Activated CD8-positive, alpha-beta memory T cell treated with anti-CD3 and anti-CD28 coated beads for 36 hours (primary cell): ENCODE measurements around the gene NKPD1. TPM values are rescaled to one million over a fixed set of nuclear protein-coding genes. Genes with fewer than 3 reads are reported as not detected.

Source experiments
- CTCF ChIA-PET: fragments of 350-600 bp; sonication (Branson Sonifier 250); formaldehyde crosslinking; loops from one replicate; lab custom pipeline; 2021; ENCODE audit warnings: antibody characterized with exemption; lab: Charles Lee
- POLR2A ChIA-PET: fragments of 350-600 bp; sonication (Branson Sonifier 250); formaldehyde crosslinking; loops from one replicate; lab custom pipeline; 2021; ENCODE audit warnings: antibody characterized with exemption; lab: Charles Lee
- total RNA-seq, 2 experiments: library from RNA; stranded (reverse); gene quantifications; one replicate each; pipeline ENCODE4 v1.2.3, GENCODE V29; 2021

NKPD1 gene
- total RNA-seq, 2 experiments from 2014 or later: 0.06 TPM

DNA sequence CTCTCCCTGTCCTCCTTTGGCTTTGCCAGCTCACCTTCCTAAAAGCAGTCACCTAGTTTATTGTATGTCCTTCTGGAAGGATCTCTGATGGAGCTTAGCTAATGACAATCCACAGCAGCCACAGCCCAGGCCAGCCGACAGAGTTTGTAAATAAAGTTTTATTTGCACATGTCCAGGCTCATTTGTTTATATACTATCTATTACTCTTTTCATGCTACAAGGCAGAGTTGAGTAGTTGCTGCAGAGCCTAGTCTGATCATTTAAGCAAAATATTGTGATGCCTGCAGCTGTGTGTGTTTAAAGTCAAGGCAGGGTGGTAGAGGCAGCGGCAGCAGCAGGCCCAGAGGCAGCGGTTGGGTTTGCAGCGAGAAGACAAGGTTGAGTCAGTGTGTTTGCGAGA is 32.6 kb downstream of the NKPD1 start:
- CTCF ChIA-PET: interaction anchor here (0.7 to 1.2 kb wide), 2 partner anchors 36 to 139 kb away, joined by 3 read pairs; partner anchors contain the start of gene PPP1R37
- POLR2A ChIA-PET: interaction anchor here (0.6 kb wide), 1 partner anchor 202 kb away, joined by 11 read pairs; no protein-coding TSS in a partner anchor

DNA sequence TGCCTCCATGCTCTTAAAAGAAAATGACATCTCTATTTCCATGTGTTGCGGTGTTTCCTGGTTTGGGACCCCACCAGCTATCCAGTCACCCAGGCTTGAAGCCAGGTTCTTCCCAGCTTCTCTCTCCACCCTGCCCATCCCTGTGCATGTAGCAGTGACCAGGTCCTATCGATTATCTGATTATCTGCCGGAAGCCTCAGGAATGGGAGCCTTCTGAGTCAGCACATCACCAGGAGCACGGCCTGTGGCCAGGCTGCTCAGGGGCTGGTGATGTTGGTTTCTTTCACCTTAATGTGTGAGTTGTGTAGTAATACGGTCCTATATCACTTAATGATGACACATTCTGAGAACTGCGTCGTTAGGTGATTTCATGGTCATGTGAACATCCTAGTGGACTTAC is 34.1 kb downstream of the NKPD1 start:
- ChIA-PET CTCF (interaction anchor here (0.5 to 2.1 kb wide), 4 partner anchors 14 to 50 kb away, joined by 3 to 5 read pairs (median 4); partner anchors contain the start of genes GEMIN7 and PPP1R37), POLR2A (interaction anchor here (0.6 kb wide), 1 partner anchor 8 kb away, joined by 4 read pairs; no protein-coding TSS in a partner anchor)

DNA sequence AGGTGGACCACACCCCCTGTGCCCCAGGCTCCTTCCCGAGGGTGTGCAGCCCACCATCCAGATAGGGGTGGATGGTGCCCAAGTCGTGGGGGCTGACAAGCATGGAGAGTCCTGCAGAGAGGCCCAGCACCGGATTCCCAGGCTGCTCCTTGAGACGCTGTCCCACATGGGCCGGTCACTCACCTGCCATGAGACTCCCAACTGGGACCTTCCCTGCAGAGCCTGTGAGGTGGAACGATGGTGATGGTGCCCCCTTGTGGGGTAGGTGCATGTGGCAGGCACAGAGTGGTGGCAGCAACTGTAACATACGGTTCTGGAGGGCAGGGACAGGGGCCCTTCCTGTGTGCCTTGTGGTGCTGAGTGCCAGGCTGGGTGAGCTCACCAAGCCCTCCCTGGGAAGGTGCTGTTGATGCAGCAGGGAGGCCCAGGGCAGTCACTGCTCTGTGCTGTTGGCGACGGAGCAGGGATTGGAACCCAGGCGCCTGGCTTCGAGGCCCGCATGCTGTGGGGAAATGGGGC is 34.7 kb downstream of the NKPD1 start:
- ChIA-PET CTCF (interaction anchor here (0.5 to 2.1 kb wide), 7 partner anchors 11 to 59 kb away, joined by 3 to 8 read pairs (median 5); partner anchors contain the start of genes GEMIN7 and PPP1R37), POLR2A (no interaction called here)

DNA sequence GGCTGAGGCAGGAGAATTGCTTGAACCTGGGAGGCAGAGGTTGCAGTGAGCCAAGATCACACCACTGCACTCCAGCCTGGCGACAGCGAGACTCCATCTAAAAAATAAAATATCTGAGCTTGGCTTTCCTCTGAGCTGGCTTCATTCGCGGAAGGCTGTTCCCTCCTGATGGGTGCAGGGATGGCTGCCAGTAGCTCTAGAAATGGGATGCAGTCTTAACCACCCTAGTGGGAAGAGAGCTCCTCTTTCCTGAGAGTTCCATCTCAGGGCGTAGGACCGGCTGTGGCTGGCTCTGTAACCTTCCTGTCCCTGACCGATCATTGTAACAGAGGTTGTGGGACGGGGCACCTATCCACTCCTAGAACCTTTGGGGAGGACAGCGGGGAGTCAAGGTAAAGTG is 35.4 kb downstream of the NKPD1 start:
- ChIA-PET POLR2A (no interaction called here), CTCF (interaction anchor here (0.8 to 2.1 kb wide), 6 partner anchors 10 to 59 kb away, joined by 3 to 8 read pairs (median 4); partner anchors contain the start of genes GEMIN7 and PPP1R37)

DNA sequence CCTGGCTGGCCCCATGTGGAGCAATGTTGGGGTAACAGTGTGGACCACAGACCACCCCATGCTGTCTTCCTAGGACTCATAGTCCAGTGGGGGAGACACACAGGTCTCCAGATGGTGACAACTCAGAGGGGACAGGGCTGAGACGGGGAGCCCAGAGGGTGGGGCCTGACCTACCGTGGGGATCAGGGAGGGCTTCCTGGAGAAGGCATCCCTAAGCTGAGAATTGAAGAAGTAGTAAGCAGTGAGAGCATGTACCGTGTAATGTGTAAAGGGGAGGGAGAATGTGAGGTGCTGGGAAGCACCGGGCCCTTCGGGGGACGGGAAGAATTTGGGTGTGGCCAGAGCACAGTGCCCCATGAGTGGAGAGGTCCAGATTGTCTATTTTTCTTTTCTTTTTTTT is 36.8 kb downstream of the NKPD1 start:
- POLR2A ChIA-PET: no interaction called here

DNA sequence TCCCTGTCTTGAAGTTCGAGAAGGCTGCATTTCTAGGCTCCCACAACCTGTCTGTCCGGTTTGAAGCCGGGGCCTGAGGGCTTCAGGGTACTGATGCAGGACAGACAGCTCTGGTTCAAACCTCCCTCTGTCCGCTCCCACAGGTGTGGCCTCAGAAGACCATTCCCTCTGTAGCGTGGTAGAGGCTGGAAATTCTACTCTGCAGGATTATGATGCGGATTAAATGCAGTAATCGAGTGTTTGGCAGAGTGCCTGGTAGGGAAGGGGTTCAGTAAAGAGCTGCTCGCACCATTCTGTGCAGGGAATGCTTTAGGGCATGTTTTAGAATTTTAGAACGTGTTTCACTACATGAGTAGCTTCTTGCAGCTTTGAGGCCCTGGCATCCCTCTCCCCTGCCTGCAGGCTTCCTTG is 37.3 kb downstream of the NKPD1 start:
- ChIA-PET CTCF (interaction anchor here (0.6 kb wide), 1 partner anchor 31 kb away, joined by 3 read pairs; no protein-coding TSS in a partner anchor), POLR2A (no interaction called here)

More for the DNA sequence above, 36.8 kb downstream of the NKPD1 start:
- CTCF ChIA-PET: interaction anchor here (0.6 kb wide), 1 partner anchor 32 kb away, joined by 3 read pairs; no protein-coding TSS in a partner anchor

DNA sequence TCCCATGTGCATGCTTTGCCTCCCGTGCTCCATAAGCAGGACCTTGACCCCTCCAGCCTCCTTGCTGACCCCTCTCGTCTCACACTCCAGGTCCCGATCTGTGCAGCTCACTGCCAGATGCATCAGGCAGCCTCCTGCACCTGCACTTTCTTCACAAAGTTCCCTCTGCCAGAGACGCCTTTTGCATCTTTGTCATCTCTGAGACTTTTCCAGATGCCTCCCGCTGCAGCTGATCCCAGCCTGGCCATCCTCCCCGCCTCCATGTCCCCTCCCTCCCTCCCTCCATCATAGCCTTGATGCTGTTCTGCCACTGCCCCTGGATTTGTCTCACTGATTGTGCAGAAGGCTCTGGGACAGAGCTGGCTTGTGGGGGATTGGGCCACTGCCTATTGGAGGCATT is 38.0 kb downstream of the NKPD1 start:
- POLR2A ChIA-PET: no interaction called here
- CTCF ChIA-PET: interaction anchor here (1.2 kb wide), 1 partner anchor 84 kb away, joined by 3 read pairs; the partner anchor contains the start of gene CLASRP

DNA sequence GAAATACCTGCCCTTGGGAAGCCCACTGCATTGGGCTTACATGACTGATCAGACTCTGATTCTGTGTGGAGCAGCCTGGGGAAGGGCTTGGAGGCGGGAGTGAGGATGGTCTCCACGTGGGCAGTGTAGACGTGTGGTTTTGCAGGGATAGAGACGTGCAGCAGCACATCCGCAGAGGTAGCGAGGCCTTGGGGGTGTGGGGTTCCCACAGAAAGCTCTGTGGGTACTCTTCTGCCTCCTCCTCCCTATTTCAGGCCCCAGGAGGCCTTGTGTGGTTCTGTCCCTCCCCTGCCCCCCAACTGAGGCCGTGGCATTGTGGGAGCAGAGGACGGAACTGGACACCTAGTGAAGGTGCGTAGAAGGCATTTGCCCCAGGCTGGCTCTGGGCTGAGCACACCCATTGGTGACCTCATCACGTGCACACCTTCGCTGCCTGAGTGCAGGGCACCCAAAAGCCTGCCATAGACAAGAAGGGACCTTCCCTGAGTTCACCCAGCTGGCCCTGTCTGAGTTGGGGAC is 38.9 kb downstream of the NKPD1 start:
- CTCF ChIA-PET: interaction anchor here (0.6 to 1.2 kb wide), 2 partner anchors 83 to 100 kb away, joined by 3 read pairs; partner anchors contain the start of gene CLASRP
- POLR2A ChIA-PET: no interaction called here

DNA sequence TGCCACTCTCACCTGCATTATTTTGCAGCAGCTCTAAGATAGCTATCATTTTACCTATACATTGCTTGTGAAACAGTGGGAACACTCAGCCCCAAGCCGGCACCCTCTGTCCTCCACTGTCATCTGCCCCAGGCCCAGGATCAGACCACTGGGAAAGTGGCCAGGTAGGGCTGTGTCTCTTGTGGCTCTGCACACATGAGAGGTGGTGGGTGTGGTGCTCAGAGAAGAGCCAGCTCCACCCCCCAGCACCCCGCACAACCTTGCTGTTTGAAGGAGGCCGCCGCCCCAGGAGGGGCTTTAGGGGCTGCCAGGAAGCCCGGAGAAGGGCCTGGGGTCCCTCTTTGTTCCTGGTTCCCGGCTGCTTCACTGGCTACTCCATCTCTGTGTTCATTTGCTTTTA is 41.2 kb downstream of the NKPD1 start:
- ChIA-PET POLR2A (no interaction called here), CTCF (interaction anchor here (0.8 kb wide), 1 partner anchor 78 kb away, joined by 3 read pairs; no protein-coding TSS in a partner anchor)

DNA sequence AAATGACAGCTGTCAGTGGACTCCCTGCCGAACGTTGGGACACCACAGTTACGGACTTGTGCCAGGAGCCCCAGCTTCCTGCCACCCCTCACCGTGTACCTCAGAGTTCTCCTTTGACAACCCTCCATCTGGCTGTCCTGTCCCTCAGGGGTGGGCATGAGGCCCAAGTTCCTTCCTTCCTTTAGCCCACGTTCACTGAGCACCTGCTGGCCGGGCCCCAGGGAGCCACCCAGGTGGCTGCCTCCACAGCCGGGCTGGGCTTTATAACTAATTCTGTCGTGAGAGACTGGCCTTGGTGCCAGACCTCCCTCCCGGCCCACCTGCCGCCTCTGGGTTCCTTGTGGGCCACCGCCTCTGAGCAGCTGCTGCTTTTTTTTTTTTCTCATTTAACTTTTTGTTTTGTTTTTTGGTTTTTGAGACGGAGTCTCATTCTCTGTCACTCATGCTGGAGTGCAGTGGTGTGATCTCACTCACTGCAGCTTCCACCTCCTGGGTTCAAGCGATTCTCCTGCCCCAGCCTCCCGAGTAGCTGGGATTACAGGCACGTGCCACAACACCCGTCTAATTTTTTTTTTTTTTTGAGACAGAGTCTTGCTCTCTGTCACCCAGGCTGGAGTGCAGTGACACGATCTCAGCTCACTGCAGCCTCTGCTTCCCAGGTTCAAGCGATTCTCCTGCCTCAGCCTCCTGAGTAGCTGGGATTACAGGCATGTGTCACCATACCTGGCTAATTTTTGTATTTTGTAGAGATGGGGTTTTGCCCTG is 42.0 kb downstream of the NKPD1 start:
- ChIA-PET POLR2A (interaction anchor here (0.7 to 1.7 kb wide), 2 partner anchors 8 to 27 kb away, joined by 4 read pairs; partner anchors contain the start of gene PPP1R37), CTCF (interaction anchor here (0.7 to 0.8 kb wide), 2 partner anchors 33 to 77 kb away, joined by 3 read pairs; no protein-coding TSS in a partner anchor)

DNA sequence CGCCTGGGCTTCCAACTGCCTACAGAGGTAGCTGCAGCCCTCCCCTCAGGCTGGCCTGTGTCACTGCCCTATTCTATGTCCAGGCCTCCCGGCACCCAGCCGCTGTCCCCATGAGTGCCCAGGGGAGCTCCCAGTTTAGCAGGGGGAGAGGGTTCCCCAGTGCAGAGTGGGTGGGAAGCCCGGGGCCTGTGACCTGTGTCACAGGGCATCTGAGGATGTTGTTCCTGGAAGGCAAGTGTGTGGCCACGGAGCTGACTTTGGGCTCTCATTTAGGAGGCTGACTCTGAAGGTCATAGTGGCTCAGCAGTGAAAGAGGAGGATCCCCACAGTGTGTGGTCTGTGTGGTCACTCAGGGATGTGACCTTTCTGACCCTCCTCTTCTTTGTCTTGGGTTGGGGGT is 42.7 kb downstream of the NKPD1 start:
- ChIA-PET POLR2A (interaction anchor here (0.7 to 1.7 kb wide), 2 partner anchors 9 to 26 kb away, joined by 4 read pairs; partner anchors contain the start of gene PPP1R37), CTCF (interaction anchor here (0.7 kb wide), 1 partner anchor 34 kb away, joined by 3 read pairs; no protein-coding TSS in a partner anchor)

DNA sequence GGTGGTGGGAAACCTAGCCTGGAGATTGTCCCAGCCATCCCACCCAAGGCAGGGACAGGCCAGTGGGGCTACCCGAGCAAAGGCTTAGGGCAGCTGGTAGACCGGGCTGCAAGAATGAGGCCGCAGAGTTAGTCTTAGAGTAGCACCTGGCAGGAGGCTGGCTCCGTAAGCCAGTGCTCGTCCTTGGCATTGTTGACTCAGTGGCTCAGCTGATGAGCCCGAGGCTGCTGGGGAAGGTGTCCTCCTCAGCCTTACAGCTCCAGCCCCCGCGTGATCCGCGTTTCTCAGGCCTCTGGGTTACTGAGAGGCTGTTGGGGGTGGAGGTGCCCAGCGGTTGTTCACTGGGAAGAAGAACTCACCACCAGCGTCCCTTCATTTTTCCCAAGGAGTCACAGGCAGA is 43.1 kb downstream of the NKPD1 start:
- POLR2A ChIA-PET: interaction anchor here (1.7 kb wide), 1 partner anchor 25 kb away, joined by 4 read pairs; the partner anchor contains the start of gene PPP1R37
- CTCF ChIA-PET: interaction anchor here (1.1 kb wide), 1 partner anchor 25 kb away, joined by 3 read pairs; the partner anchor contains the start of gene PPP1R37

DNA sequence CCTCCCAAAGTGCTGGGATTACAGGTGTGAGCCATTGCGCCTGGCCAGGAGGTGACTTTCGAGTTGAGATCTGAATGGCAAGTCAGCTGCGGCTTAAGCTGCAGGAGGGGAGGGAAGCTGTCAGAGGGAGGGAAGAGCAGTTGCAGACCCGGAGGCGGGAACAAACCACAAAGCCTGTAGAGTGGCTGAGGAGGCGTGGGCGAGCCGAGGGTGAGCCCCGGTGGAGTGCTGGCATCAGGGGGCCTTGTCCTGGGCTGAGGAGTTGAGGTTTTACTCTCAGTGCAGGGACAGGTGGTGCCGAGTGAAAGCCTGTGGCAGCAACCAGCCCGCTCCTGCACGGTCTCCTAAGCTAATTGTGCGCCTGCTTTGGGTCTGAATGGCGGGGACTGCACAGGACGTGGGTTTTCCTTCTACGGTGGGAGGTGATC is 43.6 kb downstream of the NKPD1 start:
- ChIA-PET POLR2A (no interaction called here), CTCF (interaction anchor here (0.7 to 1.1 kb wide), 2 partner anchors 24 to 54 kb away, joined by 3 read pairs; partner anchors contain the start of gene PPP1R37)

DNA sequence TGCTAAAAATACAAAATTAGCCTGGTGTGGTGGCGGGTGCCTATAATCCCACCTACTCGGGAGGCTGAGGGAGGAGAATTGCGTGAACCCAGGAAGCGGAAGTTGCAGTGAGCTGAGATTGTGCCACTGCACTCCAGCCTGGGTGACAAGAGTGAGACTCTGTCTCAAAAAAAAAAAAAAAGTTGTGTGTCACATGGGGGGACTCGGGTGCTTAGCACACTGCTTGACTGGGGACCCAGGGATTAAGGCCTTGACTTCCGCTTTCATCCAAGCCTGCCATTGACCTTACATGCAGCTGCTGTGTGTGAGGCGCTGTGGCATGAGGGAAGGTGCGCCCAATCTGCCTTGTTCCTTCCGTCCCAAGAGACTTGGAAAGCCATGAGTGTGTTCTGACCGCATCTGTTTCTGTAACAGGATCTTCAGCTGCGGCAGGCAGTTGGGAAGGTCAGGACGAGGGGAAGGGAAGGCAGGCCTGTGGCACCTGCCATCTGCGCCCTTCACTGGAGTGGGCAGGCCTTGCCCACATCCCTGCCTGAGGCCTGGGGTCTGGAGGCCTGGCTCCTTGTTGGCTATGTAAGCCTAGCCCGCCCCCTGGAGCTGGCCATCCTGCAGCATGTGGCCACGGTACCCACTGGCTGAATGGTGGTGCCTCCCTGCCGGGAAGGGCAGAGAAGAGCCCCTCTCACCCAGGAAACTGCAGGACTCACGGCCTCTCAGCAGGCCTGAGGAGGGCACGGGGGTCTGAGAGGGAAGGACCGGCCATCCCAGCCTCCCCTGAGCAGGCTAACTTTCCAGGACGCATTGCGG is 44.8 kb downstream of the NKPD1 start:
- ChIA-PET POLR2A (no interaction called here), CTCF (interaction anchor here (1.3 kb wide), 1 partner anchor 9 kb away, joined by 8 read pairs; no protein-coding TSS in a partner anchor)

DNA sequence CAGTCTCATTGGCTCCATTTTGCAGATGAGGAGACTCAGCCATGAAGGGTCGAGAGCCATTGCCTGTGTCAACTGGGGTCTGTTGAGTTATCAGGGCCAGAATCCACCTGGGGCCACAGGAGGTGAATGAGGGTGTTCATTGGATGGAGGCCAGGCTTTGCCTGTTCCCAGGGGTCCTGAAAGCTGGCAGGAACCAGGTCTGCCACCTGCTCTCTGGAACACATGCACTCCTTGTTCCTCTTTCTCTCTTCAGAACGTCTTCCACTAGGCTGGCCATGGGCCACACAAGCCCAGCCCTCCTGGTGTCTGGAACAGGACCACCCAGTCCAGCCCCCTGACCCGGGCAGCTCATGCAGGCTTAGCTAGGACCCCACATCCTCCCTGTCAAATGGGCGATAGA is 46.7 kb downstream of the NKPD1 start:
- ChIA-PET POLR2A (no interaction called here), CTCF (no interaction called here)

DNA sequence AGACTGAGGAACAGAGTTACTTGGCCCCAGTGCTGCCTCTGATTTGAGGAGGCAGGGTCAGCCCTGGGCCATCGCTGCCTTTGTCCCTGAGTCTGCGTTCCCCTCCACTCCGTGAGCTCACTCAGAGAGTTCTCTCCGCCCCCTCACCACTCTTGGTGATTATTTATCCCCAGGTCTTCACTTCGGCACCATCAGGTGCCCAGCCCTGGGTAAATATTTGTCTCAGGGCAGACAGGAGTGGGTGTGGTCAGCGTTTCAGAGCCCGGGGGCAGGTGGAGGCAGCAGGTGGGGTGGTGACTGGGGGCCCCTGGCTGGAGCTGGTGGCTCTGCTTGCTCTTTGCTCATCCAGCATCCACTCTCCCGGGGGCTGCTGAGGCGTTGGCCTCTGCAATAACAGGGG is 47.2 kb downstream of the NKPD1 start:
- POLR2A ChIA-PET: interaction anchor here (0.5 kb wide), 1 partner anchor 195 kb away, joined by 11 read pairs; no protein-coding TSS in a partner anchor
- CTCF ChIA-PET: interaction anchor here (1.2 kb wide), 1 partner anchor 13 kb away, joined by 5 read pairs; no protein-coding TSS in a partner anchor

DNA sequence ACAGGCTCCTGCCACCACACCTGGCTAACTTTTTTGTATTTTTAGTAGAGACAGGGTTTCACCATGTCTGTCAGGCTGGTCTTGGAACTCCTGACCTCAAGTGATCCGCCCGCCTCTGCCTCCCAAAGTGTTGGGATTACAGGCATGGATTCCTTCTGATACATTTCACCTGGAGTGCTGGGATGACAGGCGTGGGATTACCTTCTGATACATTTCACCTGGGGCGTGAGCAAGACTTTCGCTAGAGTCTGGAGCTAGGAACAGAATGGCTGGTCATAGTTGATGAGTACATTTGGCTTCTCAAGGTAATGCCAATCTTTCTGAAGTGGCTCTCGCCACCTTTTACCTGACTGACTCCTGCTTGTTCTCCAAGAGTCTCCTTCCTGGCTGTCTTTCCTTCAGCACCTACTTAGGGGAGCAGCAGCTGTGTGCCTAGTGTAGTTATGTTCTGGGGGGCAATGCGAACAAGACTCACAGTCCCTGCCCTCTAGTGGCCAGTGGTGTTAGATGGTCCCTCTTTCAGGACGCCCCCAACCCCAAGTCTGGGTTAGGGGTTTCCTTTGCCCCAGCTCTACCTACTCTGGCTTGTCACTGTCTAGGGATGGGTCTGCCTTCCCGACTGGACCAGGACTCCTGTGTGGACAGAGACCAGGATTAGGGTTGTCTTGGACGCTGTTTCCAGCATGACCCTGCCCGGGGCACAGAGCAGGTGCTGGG is 48.5 kb downstream of the NKPD1 start:
- ChIA-PET CTCF (interaction anchor here (0.6 to 1.2 kb wide), 3 partner anchors 14 to 107 kb away, joined by 3 to 5 read pairs (median 3); no protein-coding TSS in a partner anchor), POLR2A (no interaction called here)
